Pancreas (tissue), 10 donors: Measurements from ENCODE around the gene UBP1. TPM values are rescaled to one million over a fixed set of nuclear protein-coding genes. Genes with fewer than 3 reads are reported as not detected.
A peak's percentile ranks its signal among the peaks of the same experiment; 100 is the strongest.
"Not testable (repeated sequence)": the region's sequence is repeated elsewhere in the genome, so short reads cannot be mapped to it uniquely, and the experiment has no call there.

Source experiments
- ATAC-seq, 4 donors: fragments of 200-7000 bp; cut with Tn5 transposase; one replicate each; pipeline versions ENCODE4 v1.8.0 to v1.9.1; 2020; ENCODE audit warnings: mild to moderate bottlenecking in 4 of 4, moderate library complexity in 4 of 4
- DNase-seq, 6 donors: peaks; one replicate each; pipeline ENCODE4 v3.0.0-alpha.2; 2020
- FAIRE-seq: peaks from 2 replicates; lab custom pipeline; 2012; peaks lifted over from hg19 to GRCh38; lab: Jason Lieb, UNC
- H3K27ac ChIP-seq, 4 donors: fragments of 200-600 bp; sonication (generic); 1 replicate in 3 of 4; 2 replicates in 1 of 4; pipeline versions ENCODE4 v1.5.0 to v1.8.0; 2020
- H3K27me3 ChIP-seq, 4 donors: fragments of 200-600 bp; one replicate each; pipeline ENCODE4 v1.8.0; 2021
- H3K36me3 ChIP-seq, 3 donors: fragments of 200-600 bp; sonication (generic) in 1 of 3; one replicate each; pipeline versions ENCODE4 v1.5.0 to v1.8.0; 2020 to 2021
- H3K4me1 ChIP-seq, 3 donors: fragments of 200-600 bp; one replicate each; pipeline ENCODE4 v1.8.0; 2021
- H3K4me3 ChIP-seq, 4 donors: fragments of 200-600 bp; sonication (generic) in 2 of 4; one replicate each; pipeline versions ENCODE4 v1.5.0 to v1.8.0; 2020 to 2021
- H3K9me3 ChIP-seq, 4 donors: fragments of 200-600 bp; one replicate each; pipeline ENCODE4 v1.8.0; 2021
- CTCF ChIP-seq, 4 donors: fragments of 200-600 bp; sonication (generic) in 3 of 4; IDR thresholded peaks; one replicate each; pipeline versions ENCODE4 v1.5.0 to v1.8.0; 2021; ENCODE audit warnings: antibody characterized with exemption in 4 of 4
- WGBS, 2 donors: extraction: QIAGEN DNeasy Blood & Tissue Kit; methylation state at CpG; one replicate each; pipeline ENCODE4 v1.1.7; 2013; 5-methylcytosine and 5-hydroxymethylcytosine counted together
- intact Hi-C, 3 donors: fragments of 100-400 bp; cut with DNase I; formaldehyde crosslinking; loops; one replicate each; pipeline versions ENCODE4 v1.11.1 to v1.14.2; 2022
- polyA plus RNA-seq, 2 donors: library from polyadenylated mRNA; stranded (reverse); fragments of 200-250 nt; gene quantifications; one replicate each; pipeline ENCODE4 v1.2.3, GENCODE V29; 2013
- total RNA-seq, 6 donors: library from RNA; stranded (reverse); fragmentation: NEBNext Ultra II Directional in 4 of 6; extraction: Animal tissue kit (Norgen Biotek cat#: 25700) in 4 of 6; gene quantifications; one replicate each; pipeline versions ENCODE4 v1.2.1 to v1.2.4, GENCODE V29; 2021 to 2023
- donor health status: healthy with polysubstance abuse.
- donor health status: DM: no; HTN: no; CAD: no; lungs with moderate emphysema.
- donor health status: DM: no; HTN: no; CAD: no.
- donor health status: control.
- donor health status: control.
- donor health status: Bipolar disorder and iron deficiency.
- donor health status: DM: yes; HTN: yes; CAD: no.
- donor health status: DM: no; HTN: no; CAD: no.
- donor health status: DM: no; HTN: no; CAD: no.
- donor health status: DM: yes; HTN: yes; CAD: no.

The UBP1 gene
- total and polyA plus RNA-seq, 8 donors = 16.1 to 42.9 (median 21.7) TPM

DNA sequence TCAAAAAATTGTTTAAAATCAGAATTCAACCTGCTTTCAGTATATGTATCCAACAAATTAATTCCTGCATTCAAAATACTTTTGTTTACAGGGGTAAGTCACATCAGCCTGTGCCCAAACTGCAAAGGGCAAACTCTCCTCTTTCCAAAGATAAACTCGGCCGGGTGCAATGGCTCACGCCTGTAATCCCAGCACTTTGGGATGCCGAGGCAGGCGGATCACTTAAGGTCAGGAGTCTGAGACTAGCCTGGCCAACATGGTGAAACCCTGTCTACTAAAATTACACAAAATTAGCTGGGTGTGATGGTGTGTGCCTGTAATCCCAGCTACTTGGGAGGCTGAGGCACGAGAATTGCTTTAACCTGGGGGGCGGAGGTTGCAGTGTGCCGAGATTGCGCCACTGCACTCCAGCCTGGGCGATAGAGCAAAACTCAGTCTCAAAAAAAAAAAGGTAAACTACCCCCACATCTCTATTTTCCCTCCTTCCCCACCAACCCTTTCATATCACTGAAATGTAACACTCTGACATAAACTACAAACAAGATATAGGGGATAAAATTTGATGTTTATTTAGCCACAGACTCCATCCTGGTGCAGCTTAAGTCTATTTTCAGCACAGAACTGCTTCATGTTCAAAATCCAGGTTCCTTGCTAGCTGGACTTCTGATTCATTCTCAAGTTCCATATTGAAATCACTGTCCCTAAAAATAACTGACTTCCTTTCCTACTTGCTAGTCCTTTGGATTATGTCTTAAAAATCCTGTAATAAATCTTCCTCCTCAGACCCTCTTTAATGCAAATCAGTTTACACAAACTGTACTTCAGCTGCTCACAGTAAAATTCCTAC lies 15.4 kb downstream of the UBP1 start:
- 92 to 96% methylated on average over 10 of the region's 10 CpGs for WGBS, 2 donors
- H3K9me3 ChIP-seq = no peaks in the 10 kb centered on the region
- ATAC-seq (no peak), DNase-seq (no peak), FAIRE-seq (no peak)
- no peak overlapping the region for H3K4me3 ChIP-seq
- H3K4me1 ChIP-seq = peaks cover 0 to 9% (median 0%) of the 10 kb centered on the region in 3 donors
- H3K27me3 ChIP-seq = no peaks in the 10 kb centered on the region
- H3K27ac ChIP-seq = no peak overlapping the region
- intact Hi-C loops = no loop called here
- no peaks in the 10 kb centered on the region for H3K36me3 ChIP-seq
- no peak for TF ChIP-seq CTCF (IDR thresholded peaks at IDR 0.05)

GRCh38 chr3:33420966-33421365 lies 19.2 kb downstream of the UBP1 start:
- no peaks in the 10 kb centered on the region for H3K4me1 ChIP-seq
- FAIRE-seq (no peak), DNase-seq (no peak), ATAC-seq (no peak)
- no peaks in the 10 kb centered on the region for H3K27me3 ChIP-seq
- TF ChIP-seq CTCF (IDR thresholded peaks at IDR 0.05) = no peak
- H3K4me3 ChIP-seq = no peak overlapping the region
- intact Hi-C loops = no loop called here
- no peaks in the 10 kb centered on the region for H3K36me3 ChIP-seq
- no peaks in the 10 kb centered on the region for H3K9me3 ChIP-seq
- no peak overlapping the region for H3K27ac ChIP-seq
- WGBS, 2 donors = 99 to 100% methylated on average over 2 of the region's 2 CpGs

GRCh38 chr3:33419948-33420347 lies 20.3 kb downstream of the UBP1 start:
- peak; percentile 13 for FAIRE-seq
- H3K36me3 ChIP-seq = no peaks in the 10 kb centered on the region
- no peaks in the 10 kb centered on the region for H3K27me3 ChIP-seq
- WGBS, 2 donors = 95 to 97% methylated on average over 1 of the region's 1 CpG
- ATAC-seq = no peak
- H3K27ac ChIP-seq = no peak overlapping the region
- H3K4me3 ChIP-seq = no peak overlapping the region
- DNase-seq = no peak
- intact Hi-C loops = no loop called here
- no peak for TF ChIP-seq CTCF (IDR thresholded peaks at IDR 0.05)
- peaks cover 0 to 2% (median 0%) of the 10 kb centered on the region in 3 donors for H3K4me1 ChIP-seq
- no peaks in the 10 kb centered on the region for H3K9me3 ChIP-seq

GRCh38 chr3:33417066-33417673 lies 23.0 kb downstream of the UBP1 start:
- no peak for DNase-seq
- H3K36me3 ChIP-seq = peaks cover 0 to 5% (median 0%) of the 10 kb centered on the region in 3 donors
- ATAC-seq = no peak
- no peaks in the 10 kb centered on the region for H3K27me3 ChIP-seq
- no peak overlapping the region for H3K27ac ChIP-seq
- no peaks in the 10 kb centered on the region for H3K9me3 ChIP-seq
- peaks cover 0 to 4% (median 0%) of the 10 kb centered on the region in 3 donors for H3K4me1 ChIP-seq
- no peak for FAIRE-seq
- no peak for TF ChIP-seq CTCF (IDR thresholded peaks at IDR 0.05)
- intact Hi-C loops = no loop called here
- 96 to 97% methylated on average over 3 of the region's 3 CpGs for WGBS, 2 donors
- H3K4me3 ChIP-seq = no peak overlapping the region

- 96 to 97% methylated on average over 3 of the region's 3 CpGs for WGBS, 2 donors
- H3K4me1 ChIP-seq, H3K27ac ChIP-seq, H3K27me3 ChIP-seq, intact Hi-C loops, H3K4me3 ChIP-seq, H3K9me3 ChIP-seq, ATAC-seq, FAIRE-seq, DNase-seq: not testable (repeated sequence)
- peaks cover 3 to 46% (median 23%) of the 10 kb centered on the region in 3 donors for H3K36me3 ChIP-seq
Measured at GRCh38 chr3:33410816-33411215, 29.4 kb downstream of the UBP1 start.
